Nephron progenitor cell (in vitro differentiated cells): ENCODE data around the gene THAP5.
"Not testable (repeated sequence)": the region's sequence is repeated elsewhere in the genome, so short reads cannot be mapped to it uniquely, and the experiment has no call there.

Experiments used
- DNase-seq: peaks from one replicate; pipeline ENCODE4 v3.0.0; 2021
- H3K27ac Mint-ChIP-seq: 2 replicates; pipeline ENCODE4 v1.8.0; 2021; ENCODE audit warnings: mild to moderate bottlenecking, moderate library complexity, mixed read lengths
- H3K27me3 Mint-ChIP-seq: 2 replicates; pipeline ENCODE4 v1.8.0; 2021; ENCODE audit warnings: mild to moderate bottlenecking, low read depth, mixed read lengths; ENCODE audit not compliant: poor library complexity
- H3K36me3 Mint-ChIP-seq: 2 replicates; pipeline ENCODE4 v1.8.0; 2021; ENCODE audit warnings: low read depth, mixed read lengths
- H3K4me1 Mint-ChIP-seq: 2 replicates; pipeline ENCODE4 v1.8.0; 2021; ENCODE audit warnings: mixed read lengths
- H3K4me3 Mint-ChIP-seq: 2 replicates; pipeline ENCODE4 v1.8.0; 2021; ENCODE audit warnings: mild to moderate bottlenecking, moderate library complexity, mixed read lengths
- H3K9me3 Mint-ChIP-seq: 2 replicates; pipeline ENCODE4 v1.8.0; 2021; ENCODE audit warnings: mild to moderate bottlenecking, moderate library complexity, mixed read lengths
- CTCF ChIP-seq: fragments of 200-600 bp; sonication (generic); IDR thresholded peaks from 2 replicates; pipeline ENCODE4 v1.5.0; 2021; ENCODE audit warnings: antibody characterized with exemption

The THAP5 gene

DNA sequence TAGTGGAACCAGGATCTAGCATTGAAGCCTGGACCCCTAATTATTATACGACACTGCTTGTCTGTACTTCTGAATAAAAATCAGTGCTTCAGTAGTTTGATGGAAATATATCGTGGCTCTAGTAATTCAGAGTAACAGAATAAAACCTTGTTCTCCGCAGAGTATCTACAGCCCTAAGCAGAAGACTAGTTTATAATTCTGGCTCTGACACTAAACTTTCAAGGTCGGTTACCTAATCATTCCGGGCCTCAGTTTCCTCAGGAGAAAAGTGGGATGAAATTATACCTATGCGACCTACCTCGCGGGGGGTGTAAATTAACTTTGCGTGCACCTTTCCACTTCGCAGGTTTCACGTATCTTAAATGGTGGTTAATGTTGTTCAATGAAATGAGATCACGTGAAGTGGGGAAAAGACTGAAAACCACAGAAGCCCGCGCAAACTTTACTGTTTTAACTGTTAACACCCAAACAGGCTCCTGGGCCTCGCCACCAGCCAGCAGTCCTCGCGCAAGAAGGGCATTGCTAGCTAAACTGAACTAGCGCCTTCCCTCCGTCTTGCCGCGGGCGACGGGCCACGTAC, 615 bp downstream of the THAP5 start:
- Mint-ChIP-seq H3K4me3 (peak overlapping the region; percentile 95), H3K4me1 (peaks cover 33% of the 10 kb centered on the region), H3K9me3 (peaks cover 15% of the 10 kb centered on the region), H3K36me3 (peaks cover 61% of the 10 kb centered on the region), H3K27ac (peak overlapping the region; percentile 99), H3K27me3 (no peaks in the 10 kb centered on the region)
- DNase-seq: no peak
- no peak for TF ChIP-seq CTCF

DNA sequence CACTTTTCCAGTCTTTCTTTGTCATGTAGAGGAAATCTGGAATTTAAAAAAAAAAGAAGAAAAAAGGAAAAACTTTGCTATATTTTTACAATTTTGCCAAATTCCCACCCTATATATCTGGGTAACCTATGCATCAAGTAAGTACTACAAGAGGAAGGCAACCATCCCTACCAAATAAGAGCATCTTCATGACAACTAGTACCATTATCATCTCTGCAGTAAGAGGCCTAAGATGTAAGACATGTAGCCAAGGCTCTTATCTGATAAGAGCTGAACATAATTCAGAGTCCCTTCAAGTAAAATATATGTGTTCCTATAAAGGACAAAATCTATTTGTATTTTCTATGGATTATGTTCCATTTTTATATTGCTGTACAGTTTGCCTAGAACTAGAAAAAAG, 3.5 kb downstream of the THAP5 start:
- Mint-ChIP-seq H3K27me3 (no peaks in the 10 kb centered on the region), H3K27ac (no peak overlapping the region), H3K9me3 (peaks cover 26% of the 10 kb centered on the region), H3K4me1 (peaks cover 21% of the 10 kb centered on the region), H3K36me3 (peaks cover 63% of the 10 kb centered on the region), H3K4me3 (no peak overlapping the region)
- no peak for TF ChIP-seq CTCF
- DNase-seq: no peak

- Mint-ChIP-seq H3K27me3 (no peaks in the 10 kb centered on the region), H3K27ac (peak overlapping the region; percentile 2), H3K36me3 (peaks cover 84% of the 10 kb centered on the region), H3K4me1 (no peaks in the 10 kb centered on the region), H3K9me3 (peaks cover 61% of the 10 kb centered on the region), H3K4me3 (no peak overlapping the region)
- TF ChIP-seq CTCF: no peak
- DNase-seq: no peak
Measured at GRCh38 chr7:108561047-108561619, 8.4 kb downstream of the THAP5 start.

DNA sequence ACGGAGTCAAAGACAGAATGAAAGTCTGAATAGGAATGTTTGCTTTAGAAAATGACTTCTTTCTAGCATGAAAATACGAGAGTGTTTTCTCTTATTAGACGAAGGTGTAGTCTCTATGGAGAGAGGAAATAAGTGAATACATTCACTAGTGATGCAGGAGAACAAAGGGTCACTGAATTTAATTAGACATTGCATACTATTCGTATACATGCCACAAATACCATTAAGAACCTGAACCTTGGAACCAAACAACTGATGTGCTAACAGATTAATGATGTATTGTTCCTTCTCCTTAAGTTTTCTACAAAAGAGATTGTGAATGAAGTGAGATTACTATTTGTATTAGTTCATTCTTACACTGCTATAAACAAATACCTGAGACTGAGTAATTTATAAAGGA, 10.3 kb downstream of the THAP5 start:
- H3K4me3 Mint-ChIP-seq: no peak overlapping the region
- no peak for DNase-seq
- H3K4me1 Mint-ChIP-seq: no peaks in the 10 kb centered on the region
- H3K9me3 Mint-ChIP-seq: peaks cover 61% of the 10 kb centered on the region
- peaks cover 78% of the 10 kb centered on the region for H3K36me3 Mint-ChIP-seq
- no peak overlapping the region for H3K27ac Mint-ChIP-seq
- no peak for TF ChIP-seq CTCF
- H3K27me3 Mint-ChIP-seq: no peaks in the 10 kb centered on the region

- peaks cover 57% of the 10 kb centered on the region for H3K9me3 Mint-ChIP-seq
- no peaks in the 10 kb centered on the region for H3K27me3 Mint-ChIP-seq
- no peak for DNase-seq
- H3K4me1 Mint-ChIP-seq: no peaks in the 10 kb centered on the region
- no peak for TF ChIP-seq CTCF
- no peak overlapping the region for H3K27ac Mint-ChIP-seq
- peaks cover 78% of the 10 kb centered on the region for H3K36me3 Mint-ChIP-seq
- no peak overlapping the region for H3K4me3 Mint-ChIP-seq
Measured at GRCh38 chr7:108557617-108558016, 11.9 kb downstream of the THAP5 start.

GRCh38 chr7:108557191-108557590, 12.3 kb downstream of the THAP5 start:
- no peak overlapping the region for H3K27ac Mint-ChIP-seq
- H3K4me3 Mint-ChIP-seq: no peak overlapping the region
- H3K4me1 Mint-ChIP-seq: no peaks in the 10 kb centered on the region
- no peak for DNase-seq
- peaks cover 54% of the 10 kb centered on the region for H3K9me3 Mint-ChIP-seq
- H3K27me3 Mint-ChIP-seq: no peaks in the 10 kb centered on the region
- peaks cover 78% of the 10 kb centered on the region for H3K36me3 Mint-ChIP-seq
- TF ChIP-seq CTCF: no peak

DNA sequence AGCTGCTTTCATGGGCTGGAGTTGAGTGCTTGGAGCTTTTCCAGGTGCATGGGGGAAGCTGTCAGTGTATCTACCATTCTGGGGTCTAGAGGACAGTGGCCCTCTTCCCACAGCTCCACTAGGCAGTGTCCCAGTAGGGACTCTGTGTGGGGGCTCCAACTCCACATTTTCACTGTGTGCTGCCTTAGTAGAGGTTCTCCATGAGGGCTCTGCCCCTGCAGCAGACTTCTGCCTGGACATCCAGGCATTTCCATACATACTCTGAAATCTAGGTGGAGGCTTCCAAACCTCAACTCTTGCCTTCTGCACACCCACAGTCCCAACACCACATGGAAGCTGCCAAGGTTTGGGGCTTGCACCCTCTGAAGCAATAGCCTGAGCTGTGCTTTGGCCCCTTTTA, 12.8 kb downstream of the THAP5 start:
- H3K4me3 Mint-ChIP-seq, DNase-seq, H3K27ac Mint-ChIP-seq, H3K4me1 Mint-ChIP-seq, H3K27me3 Mint-ChIP-seq: not testable (repeated sequence)
- Mint-ChIP-seq H3K36me3 (peaks cover 79% of the 10 kb centered on the region), H3K9me3 (peaks cover 53% of the 10 kb centered on the region)

GRCh38 chr7:108548141-108548896, 21.2 kb downstream of the THAP5 start:
- H3K4me1 Mint-ChIP-seq: not testable (repeated sequence)
- H3K9me3 Mint-ChIP-seq: peaks cover 20% of the 10 kb centered on the region

More at GRCh38 chr7:108548141-108548896, 21.2 kb downstream of the THAP5 start:
- H3K27ac Mint-ChIP-seq, H3K4me3 Mint-ChIP-seq, H3K27me3 Mint-ChIP-seq, DNase-seq: not testable (repeated sequence)
- peaks cover 43% of the 10 kb centered on the region for H3K36me3 Mint-ChIP-seq
